G401.6 (cell line): Measurements from ENCODE around the gene JPH2.

ENCODE experiments used
- FAIRE-seq: peaks from 2 replicates; lab custom pipeline; 2012; peaks lifted over from hg19 to GRCh38; lab: Jason Lieb, UNC

The JPH2 gene

DNA sequence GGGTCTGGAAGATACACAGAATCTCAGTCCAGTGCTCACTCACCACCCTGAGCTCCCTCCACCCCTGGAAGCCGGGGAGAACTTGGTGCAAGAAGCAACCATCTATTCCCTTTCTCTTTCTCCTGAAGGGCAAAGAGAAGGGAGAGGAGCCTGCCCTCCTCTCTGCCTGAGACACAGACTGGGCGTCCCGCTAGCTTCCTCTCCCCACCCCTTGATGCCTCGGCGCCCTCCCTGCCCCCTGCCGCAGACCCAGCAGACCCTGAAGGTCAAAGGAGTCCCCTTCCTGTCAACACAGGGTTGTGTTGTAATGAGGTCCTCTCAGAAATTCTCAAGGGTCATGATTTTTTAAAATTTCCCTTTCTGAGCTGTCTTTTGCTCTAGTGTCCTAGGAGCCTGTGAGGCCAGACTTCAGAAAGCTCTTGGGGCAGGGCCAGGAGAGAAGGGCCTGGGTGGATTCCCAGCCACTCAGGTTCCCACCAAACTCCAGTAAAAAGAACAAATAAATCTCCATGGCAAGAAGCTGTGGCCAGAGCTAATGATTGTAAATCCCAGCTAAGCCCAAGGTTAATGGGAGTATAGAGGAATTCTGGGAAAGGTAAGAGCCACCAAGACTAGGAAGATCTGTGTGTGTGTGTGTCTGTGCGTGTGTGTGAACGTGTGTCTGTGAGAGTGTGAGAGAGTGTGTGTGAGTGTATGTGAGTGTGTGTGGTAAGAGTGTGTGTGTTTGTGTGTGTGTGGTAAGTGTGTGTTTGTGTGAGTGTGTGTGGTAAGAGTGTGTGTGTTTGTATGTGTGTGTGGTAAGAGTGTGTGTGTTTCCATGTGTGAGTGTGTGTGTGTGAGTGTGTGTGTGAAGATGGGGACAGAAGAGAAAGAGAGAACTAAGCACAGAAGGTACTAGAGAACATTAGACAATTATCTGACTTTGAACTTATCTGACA, 1.1 kb upstream of the JPH2 start:
- no peak for FAIRE-seq

DNA sequence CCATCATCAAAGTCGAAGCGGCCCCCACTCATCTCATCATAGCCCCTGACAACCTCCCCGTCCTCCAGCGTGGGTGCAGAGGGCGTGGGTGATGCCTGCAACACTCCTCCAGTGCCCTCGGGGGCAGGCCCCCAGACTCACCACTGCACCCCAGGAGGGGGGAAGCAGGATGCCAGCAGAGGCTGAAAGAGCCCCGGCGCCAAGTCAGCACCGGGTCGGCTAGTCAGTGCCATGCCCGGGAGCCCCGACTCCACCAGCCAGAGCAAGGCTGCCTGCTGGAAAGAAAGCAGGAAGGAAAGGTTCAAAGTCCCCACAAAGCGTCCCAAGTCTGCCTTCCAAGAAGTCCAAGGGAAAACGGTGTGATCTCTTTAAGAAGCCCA, 324 bp downstream of the JPH2 start:
- FAIRE-seq: no peak

DNA sequence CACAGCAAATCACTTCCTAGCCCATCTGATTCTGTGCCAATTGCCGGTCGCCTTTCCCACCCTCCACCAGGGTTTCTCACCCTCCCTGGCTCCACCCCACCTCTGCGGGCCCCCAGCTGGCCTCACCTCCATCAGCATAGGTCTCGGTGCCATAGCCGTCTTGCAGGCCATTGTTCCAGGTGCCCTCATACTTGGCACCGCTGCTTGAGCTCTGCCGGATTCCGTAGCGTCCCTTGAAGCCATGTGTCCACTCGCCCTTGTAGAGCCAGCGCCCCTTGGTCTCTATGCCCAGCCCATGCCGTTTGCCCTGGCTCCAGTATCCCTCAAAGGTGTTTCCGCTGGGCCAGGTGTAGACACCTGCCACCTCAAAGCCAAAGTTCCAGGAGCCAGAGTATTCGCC, 787 bp downstream of the JPH2 start:
- no peak for FAIRE-seq

DNA sequence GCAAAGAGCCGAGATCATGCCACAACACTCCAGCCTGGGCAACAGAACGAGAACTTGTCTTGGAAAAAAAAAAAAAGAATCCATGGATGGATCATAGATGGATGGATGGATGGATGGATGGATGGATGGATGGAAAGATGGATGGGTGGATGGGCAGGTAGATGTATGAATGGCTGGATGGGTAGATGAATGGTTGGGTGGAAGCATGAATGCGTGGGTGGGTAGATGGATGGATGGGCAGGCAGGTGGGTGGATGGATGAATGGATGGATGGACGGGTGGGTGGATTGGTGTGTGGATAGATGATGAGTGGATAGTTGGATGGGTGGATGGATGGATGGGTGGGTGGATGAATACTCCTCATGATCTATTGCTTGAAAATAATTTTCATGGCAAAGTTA, 1.4 kb downstream of the JPH2 start:
- FAIRE-seq: no peak

DNA sequence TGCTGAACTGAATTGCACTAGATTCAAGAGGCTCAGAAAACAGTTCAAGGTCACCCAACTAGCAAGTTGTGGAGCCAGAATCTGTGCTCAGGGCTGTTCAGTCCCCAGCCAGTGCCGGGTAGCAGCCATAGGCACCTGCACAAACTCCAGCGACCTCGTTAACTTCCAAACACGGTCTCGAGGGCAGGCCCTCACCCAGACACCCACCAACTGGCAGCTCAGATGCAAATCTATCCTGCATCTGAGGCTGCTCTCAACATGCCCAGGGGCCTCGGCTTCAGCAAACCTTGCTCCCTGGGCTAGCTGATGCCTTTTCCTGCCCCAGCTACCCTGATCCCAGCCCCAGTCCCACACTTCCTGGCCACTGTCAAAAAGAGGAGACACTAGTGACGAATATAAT, 3.7 kb downstream of the JPH2 start:
- no peak for FAIRE-seq

DNA sequence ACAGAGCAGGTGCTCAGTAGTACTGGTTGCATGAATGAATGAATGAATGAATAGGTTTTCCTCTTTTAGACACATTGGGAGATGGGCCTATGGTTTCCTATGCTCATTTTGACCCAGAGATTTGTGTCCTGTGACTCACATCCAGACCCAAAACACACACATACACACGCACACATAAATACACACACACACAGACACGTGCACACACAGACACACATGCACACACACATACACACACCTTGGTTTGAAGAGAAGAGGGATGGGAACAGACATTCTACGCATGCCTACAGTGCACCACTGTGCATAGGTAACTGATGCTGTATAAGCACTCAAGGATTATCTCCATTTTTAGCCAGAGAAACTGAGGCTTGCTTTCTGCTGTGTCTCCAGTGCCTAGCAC, 4.1 kb downstream of the JPH2 start:
- no peak for FAIRE-seq

DNA sequence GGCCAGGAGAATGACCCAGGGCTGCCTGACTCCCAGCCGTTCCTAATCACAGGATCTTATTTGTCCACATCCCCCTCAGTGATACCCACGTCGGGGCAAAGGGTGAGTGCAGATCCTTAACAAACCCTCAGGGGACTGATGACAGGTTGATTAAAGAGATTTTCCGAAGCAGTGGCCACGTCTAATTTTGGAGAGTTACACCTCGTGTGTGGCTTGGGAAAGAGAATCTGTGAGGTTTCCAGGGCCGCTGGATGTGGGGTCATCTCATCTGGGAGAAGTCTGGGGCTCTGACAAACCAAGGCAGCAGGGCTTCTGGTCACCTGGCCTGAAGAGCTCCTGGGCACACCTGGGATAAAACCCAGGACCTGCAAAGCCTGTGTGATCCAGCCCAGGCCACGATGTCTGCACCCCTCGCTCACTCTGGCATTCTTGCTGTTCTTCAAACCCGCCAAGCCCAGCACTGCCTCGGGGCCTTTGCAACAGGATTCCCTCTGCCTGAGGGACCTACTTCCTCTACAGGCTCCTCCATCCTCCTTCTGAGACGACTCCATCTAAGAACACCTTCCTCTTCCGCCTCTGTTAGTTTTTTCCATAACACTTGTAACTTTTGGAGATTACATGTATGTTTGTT, 4.7 kb downstream of the JPH2 start:
- no peak for FAIRE-seq

DNA sequence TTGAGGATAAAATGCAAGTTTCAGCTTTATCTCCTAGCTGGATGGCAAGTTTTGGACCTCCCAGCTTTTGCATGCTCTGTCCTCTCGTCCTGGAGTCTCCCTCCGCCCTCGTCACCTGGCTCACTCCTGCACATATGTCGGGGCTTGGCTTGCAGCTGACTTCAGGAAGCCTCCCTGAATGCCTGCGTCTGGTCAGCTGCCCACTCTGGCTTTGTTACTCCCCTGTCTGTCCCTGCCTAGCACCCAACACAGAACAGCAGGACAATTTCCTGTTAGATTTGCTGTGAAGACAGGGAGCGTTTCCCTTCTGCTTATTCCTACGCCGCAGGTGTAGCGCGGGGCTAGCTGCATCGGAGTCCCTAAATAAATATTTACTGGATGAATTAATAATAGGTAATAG, 5.4 kb downstream of the JPH2 start:
- no peak for FAIRE-seq

DNA sequence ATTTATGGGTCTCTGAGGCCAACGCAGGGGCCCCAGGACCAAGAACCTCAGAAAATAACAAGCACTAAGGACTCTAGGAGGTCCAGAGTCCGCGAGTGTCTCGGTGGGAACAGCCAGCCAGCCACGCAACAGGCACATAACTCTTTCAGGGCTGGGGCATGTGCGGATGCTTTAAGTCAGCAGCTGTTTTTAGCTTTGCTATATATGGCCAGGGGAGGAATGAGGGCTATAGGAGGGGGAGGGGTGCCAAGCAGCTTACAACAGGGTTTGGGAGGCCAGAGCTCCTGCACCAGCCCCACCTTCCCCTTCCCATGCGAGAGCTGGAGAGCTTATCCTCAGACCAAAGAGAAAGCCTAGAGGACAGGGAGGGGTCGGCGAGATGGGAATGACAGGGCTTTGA, 6.2 kb downstream of the JPH2 start:
- FAIRE-seq: no peak

DNA sequence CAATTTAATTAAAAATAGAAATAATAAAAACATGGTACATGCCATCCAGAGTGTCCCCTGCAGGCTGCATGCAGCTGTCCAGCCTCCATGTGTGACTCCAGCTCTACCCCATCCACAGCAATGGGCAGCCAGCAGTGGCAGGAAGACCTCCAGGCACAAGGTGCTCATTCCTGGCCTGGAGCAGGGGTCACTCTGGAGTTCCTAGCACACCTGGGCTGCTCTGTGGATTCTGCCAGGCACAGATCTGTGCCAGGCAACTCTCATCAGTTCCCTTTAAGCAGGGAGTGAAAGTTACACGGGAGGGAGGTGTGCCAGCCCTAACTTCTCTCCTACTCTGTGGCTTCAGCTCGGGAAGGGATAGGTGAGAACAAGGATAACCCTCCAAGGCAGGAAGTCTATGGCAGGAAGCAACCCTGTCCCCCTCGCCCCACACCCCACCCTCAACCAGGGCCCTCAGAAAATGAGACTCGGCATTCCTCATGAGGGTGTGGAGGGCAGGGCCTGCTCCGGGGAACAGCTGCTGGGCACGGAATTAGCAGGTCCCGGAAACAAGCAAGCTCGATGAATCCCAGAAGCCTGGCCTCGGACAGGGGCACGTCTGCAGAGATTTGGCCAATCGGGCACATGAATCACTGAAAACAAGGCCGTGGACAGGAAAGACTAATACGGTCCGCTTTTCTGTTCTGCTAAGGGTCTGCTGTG, 10.0 kb downstream of the JPH2 start:
- FAIRE-seq: no peak

DNA sequence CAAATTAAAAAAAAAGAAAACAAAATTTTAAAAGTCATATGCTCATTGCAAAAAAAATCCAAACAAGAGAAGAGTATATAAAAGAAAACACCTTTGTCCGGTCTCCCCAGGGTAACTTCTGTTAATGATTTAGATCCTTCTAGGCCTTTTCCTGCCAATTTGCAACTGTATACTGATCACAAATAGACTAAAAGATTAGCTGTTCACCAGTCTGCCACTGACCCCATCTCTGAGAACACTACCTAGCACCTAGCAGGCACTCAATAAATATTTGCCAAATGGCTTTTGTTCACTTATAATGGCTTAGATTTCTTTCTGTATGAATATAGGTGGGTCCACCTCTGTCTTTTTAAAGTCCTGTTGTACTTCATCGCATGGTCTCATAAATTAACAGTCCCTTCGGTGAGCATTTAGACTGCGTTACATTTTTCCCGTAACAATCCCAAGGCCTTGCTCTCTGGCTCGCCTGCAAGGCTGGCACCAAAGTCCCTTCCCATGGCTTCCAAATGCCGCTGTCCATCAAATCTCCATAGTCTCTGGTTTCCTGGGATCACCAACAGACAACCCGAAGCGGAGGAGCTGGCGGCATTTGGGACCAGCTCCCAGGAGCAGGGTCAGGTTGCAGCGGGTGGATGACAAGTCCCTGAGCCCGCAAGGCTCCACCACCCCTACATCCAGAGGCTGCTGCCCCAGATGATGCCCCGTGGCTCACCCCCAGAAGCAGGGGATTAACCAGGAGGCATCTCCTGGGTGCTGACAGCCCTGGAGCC, 11.8 kb downstream of the JPH2 start:
- no peak for FAIRE-seq

DNA sequence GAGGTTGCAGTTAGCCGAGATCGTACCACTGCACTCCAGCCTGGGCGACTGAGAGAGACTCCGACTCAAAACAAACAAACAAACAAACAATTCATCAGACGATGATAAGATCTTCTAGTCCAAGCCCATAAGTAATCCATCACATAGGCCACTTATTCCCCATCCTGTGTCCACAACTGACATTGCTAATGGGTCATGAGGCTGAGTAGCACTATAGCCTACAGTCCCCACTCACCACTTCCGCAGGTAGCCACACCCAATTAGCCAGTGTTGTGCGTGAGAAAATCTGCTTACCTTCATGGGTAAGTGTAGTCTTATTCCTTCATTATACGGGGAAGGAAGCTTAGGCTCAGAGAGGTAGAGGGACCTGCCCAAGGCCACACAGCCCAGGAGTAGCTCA, 13.1 kb downstream of the JPH2 start:
- no peak for FAIRE-seq

DNA sequence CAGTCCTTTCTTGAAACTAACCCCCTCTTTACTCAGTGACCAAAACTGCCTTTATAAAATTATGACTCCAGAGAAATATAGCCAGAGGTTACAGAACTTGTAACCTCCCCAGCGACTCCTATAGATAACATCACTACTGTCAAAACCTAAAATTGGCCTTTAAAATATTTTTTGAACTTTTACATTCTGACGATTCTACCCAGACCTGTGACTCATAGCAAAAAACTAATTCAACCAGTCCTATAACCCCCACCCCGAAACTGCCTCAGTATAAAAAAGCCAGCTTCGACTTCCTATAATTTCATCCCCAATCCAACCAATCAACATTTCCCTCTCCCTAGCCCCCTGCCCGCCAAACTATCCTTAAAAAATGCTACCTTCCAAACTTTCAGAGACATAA, 13.9 kb downstream of the JPH2 start:
- FAIRE-seq: no peak

DNA sequence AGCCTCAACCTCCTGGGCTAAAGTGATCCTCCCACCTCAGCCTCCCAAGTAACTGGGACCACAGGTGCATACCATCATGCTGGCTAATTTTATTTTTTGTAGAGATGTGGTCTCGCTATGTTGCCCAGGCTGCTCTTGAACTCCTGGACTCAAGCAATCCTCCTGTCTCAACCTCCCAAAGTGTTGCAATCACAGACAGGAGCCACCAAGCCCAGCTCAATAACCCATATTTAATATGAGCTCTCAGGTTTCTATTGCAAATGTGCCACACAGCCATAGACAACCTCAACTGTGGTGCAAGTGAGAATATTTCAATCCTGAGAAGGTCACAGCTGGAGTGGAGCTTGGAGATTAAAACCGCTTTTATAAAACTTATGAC, 14.4 kb downstream of the JPH2 start:
- no peak for FAIRE-seq

DNA sequence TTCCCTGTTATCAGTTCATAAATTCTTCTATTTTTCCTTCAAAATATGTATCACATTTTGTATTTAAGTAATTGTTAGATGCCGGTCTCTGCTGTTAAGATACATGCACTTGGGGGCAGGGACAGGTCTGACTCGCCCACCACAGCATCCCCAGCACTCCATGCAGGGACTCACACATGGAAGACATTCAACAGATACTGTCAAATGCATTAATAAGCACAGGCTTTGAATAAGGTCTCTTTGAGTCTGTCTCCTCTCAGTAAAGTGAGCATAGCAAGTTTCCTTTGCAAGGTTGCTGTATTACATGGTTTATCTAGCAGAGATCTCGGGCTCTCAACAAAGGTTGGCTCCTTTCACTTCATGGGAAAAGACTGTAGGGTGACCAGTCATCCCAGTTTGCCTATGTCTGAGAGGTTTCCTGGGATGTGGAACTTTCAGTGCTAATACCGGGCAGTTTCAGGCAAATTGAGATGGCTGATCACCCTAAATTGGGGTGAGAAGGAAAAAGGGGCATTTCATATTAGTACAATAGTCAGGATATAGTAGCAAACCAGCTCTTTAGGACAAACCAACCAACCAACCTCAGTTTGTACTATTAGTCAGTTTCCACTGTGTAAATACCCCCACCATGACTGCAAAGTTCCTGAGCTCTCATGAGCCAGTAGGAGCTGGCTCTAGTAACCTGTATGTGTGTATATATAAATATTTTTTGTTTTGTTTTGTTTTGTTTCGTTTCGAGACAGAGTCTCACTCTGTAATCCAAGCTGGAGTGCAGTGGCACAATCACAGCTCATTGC, 15.0 kb downstream of the JPH2 start:
- no peak for FAIRE-seq

DNA sequence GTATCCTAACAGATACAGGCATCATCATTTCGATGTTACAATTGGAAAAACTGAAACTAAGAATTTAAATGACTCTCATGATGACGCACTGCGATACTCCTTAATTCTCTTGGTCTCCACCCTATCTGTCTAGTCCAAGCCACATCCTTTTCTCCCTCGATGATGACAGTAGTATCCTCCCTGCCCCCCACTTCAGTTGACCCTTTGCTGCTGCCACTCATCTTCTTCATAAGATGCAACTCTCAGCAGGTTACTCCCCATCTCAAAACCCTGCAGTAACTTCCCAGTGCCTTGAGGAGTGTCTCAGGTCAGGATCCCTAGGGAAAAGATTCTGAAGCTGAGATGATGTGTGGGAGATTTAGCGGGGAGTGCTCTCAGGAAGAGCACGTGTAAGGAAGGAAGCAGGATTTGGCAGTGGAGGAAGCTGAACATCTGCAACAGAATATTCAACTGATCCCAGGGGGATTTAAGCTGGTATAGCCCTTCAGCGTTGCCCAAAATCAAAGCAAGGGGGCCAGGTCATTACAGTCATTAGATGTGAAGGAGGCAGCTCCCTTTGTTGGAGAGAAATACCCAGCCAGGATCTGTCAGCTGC, 16.1 kb downstream of the JPH2 start:
- FAIRE-seq: no peak

DNA sequence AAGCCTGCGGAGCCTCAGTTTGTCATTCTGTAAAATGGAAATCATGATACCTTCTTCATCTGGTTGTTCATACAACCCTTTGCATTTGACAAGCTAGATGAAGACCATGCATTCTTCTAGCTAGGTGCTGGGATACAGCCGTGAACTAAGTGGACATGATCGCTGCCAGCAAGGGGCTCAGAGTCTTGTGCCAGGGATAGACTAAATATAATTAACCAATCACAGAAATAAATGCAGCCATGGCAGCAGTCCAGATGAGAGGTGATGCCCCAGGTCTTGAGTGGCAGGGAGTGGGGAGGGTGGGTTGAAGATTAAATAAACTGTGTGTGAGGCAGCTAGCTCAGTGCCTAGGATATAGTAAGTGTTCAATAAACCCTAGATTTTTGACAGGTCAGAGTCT, 19.3 kb downstream of the JPH2 start:
- no peak for FAIRE-seq

DNA sequence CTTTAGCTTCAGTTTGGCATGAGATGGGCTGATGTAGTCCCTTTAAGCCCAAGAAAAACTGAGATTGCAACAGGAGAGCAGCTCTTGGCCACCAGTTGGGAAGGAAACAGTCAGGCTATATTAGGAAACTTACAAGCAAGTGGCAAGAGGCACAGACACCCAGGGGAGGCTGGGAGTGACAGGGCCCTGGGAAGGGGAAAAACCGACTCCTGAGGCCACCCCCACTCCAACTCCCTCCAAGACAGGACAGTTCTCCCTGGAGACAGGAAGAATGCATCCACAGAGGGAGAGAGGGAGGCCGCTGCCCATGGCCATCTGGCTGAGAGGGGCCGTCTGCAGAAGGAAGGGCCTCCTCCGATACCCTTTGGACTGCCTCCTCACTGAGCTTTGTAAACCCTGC, 20.5 kb downstream of the JPH2 start:
- FAIRE-seq: no peak

DNA sequence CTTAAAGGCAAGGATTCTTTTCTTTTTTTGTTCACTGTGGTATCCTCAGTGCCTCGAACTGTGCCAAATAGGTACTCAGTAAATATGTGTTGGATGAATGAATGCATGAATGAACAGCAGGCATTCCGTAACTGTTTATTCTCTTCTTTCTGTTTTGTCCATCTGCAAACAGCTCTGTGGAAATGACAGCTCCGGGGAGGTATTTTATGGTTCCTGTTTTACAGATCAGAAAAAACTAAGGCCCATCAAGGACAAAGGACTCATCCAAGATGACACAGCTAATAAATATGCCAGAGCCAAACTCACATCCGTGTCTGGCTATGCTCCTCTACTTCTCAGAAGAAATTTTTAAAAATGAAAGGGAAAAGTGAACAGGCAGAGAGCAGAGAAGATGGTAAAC, 21.0 kb downstream of the JPH2 start:
- no peak for FAIRE-seq

DNA sequence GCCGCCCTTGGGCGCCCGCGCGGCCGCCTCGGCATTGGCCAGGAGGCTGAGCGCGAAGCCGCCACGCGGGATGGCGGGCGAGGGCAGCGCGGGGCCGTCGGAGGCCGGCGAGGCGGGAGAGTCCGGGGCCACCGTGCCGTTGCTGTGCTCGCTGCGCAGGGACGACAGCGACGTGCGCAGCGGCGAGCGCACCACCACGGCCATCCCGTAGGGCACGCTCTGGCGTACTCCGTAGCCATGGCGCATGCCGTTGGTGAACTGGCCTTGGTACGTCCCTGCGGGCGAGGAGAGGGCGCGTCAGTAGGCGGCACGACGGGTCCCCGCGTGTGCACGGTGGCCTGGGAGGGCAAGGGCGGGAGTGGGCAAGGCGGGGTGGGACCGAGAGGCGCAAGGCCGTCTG, 26.9 kb downstream of the JPH2 start:
- no peak for FAIRE-seq

DNA sequence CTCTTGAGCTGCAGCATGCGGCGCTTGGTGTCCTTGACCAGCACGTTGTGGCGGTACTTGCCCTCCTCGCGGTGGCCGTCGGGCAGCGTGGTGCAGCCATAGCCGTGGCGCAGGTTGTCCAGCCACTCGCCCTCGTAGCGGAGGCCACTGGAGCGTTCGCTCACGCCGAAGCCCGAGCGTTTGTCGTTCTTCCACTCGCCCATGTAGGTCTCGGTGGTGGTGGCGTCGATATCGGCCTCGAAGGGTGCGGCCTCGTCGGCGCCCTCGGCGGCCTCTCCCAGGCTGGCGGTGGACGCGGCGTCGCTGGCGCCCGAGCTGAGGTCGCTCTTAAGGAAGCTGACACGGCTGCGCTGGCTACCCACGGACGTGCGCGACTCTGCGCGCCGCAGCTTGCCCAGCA, 27.3 kb downstream of the JPH2 start:
- no peak for FAIRE-seq
